SK-N-SH (cell line): ENCODE data around the gene PTPRF.

ENCODE experiments used
- CTCF ChIP-seq: fragments of 200-600 bp; sonication (generic); IDR thresholded peaks from 2 replicates; pipeline ENCODE4 v1.6.1; 2017; ENCODE audit warnings: antibody characterized with exemption, mild to moderate bottlenecking, moderate library complexity
- EP300 ChIP-seq, 2 experiments: IDR thresholded peaks; 2 replicates each; pipeline versions ENCODE4 v1.4.0 to v1.6.1; 2012; ENCODE audit warnings: borderline replicate concordance in 1 of 2, low read depth in 1 of 2, low read length in 1 of 2
- MAX ChIP-seq: IDR thresholded peaks from 2 replicates; pipeline ENCODE4 v1.4.0; 2012; ENCODE audit warnings: low read depth
- POLR2AphosphoS5 ChIP-seq: IDR thresholded peaks from 2 replicates; pipeline ENCODE4 v1.6.1; 2012; ENCODE audit warnings: low read depth, low read length
- RAD21 ChIP-seq: IDR thresholded peaks from 2 replicates; pipeline ENCODE4 v1.6.1; 2012; ENCODE audit warnings: mild to moderate bottlenecking, low read length
- RXRA ChIP-seq: IDR thresholded peaks from 2 replicates; pipeline ENCODE4 v1.4.0; 2012; ENCODE audit warnings: low read depth, mild to moderate bottlenecking, borderline replicate concordance
- SMC3 ChIP-seq: IDR thresholded peaks from 2 replicates; pipeline ENCODE4 v1.6.1; 2012; ENCODE audit warnings: low read depth, low read length, improper control_type of control experiment

GRCh38 chr1:43585557-43585956, 54.9 kb downstream of the PTPRF start:
- no peak for TF ChIP-seq CTCF
- TF ChIP-seq EP300 (IDR thresholded peaks at IDR 0.05; ENCODE audit: borderline replicate concordance in 1 of 2, low read depth in 1 of 2, low read length in 1 of 2): no peak
- no peak for TF ChIP-seq MAX
- TF ChIP-seq RAD21: no peak
- TF ChIP-seq POLR2AphosphoS5: no peak
- no peak for TF ChIP-seq RXRA
- no peak for TF ChIP-seq SMC3
